GM21529 (cell line): ENCODE results near the gene FMO4.
"Not testable (repeated sequence)": the region's sequence is repeated elsewhere in the genome, so short reads cannot be mapped to it uniquely, and the experiment has no call there.

Source experiments
- ATAC-seq: cut with Tn5 transposase; IDR thresholded peaks from one replicate; pipeline ENCODE4 v1.9.1; 2021; ENCODE audit not compliant: unreplicated experiment

FMO4 gene, protein sequence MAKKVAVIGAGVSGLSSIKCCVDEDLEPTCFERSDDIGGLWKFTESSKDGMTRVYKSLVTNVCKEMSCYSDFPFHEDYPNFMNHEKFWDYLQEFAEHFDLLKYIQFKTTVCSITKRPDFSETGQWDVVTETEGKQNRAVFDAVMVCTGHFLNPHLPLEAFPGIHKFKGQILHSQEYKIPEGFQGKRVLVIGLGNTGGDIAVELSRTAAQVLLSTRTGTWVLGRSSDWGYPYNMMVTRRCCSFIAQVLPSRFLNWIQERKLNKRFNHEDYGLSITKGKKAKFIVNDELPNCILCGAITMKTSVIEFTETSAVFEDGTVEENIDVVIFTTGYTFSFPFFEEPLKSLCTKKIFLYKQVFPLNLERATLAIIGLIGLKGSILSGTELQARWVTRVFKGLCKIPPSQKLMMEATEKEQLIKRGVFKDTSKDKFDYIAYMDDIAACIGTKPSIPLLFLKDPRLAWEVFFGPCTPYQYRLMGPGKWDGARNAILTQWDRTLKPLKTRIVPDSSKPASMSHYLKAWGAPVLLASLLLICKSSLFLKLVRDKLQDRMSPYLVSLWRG

DNA sequence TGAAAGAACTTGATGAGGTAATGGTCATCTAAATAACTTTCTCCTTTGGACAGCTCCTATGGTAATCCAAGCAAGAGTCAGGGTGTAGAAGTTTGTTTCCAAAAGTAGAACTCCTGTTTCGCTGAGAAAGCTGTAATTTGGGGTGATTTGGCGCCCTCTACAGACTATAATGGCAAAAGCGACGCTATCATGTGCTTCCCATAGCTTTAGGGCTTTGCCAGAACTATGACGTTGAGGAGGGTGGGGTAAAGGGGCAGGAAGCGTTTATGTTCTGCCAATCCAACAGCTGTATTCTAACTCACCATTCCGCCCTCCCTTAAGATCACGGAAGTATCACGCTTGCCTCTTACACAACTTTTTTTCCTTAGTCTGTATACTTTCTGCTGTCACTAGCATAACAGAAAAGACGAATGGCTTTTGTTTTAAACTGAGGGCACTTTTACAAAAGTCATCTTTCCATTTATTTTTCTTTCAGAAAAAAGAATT is at the start of gene FMO4:
TSS of gene FMO4 (plus strand) at position 349 of the 486 bp plus-strand sequence. CDS start 5,643 bp downstream, outside the sequence.
- ATAC-seq = peak; percentile 100

DNA sequence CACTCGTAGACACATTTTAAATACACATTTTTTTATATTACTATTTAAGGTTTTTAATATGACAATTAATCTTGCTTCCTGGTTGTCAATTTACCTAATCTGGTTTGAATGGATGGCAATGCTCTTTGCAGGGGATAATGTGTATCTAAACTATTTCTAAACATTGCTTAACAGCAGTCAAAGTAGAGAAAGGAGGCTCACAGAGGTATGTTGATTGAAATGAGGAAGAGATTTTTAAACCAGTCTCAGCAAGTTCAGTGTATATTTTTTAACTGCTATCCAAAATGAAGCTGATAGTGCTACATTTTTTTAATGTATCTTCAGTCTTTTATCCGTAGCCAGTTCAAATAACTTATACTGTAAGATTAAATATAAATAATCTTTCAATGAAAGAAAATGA is 48.3 kb upstream of the FMO4 start:
- no peak for ATAC-seq

DNA sequence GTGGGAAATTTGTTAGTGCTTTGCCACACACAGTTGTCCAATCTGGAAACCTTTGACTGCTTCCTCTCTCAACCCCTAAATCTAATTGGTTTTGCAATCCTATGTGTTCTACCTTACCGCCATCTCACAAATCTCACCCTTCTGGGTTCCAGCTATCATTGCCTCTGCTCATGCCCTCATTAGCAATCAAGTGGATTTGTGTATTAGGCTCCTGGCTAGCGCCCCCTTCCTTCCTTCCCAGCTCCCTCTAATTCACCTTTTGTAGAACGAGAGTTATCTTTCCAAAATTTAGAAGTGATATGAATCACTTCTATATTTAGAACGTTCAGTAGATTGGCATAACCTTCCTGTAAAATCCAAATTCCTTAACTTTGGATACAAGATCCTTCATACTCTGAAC is 47.1 kb upstream of the FMO4 start:
- no peak for ATAC-seq

DNA sequence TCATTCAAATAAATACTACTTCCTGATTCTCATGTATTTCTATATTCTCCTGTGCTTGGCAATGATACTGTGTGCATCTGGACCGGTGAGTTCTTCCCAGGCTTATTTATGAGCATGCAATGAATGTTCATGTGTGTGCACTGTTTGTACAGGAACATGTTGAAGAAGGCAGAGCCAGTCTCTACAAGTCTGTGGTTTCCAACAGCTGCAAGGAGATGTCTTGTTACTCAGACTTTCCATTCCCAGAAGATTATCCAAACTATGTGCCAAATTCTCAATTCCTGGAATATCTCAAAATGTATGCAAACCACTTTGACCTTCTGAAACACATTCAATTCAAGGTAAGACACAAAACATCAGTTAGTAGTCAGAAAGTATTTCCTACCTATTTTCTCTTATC is 46.6 kb upstream of the FMO4 start:
- no peak for ATAC-seq

DNA sequence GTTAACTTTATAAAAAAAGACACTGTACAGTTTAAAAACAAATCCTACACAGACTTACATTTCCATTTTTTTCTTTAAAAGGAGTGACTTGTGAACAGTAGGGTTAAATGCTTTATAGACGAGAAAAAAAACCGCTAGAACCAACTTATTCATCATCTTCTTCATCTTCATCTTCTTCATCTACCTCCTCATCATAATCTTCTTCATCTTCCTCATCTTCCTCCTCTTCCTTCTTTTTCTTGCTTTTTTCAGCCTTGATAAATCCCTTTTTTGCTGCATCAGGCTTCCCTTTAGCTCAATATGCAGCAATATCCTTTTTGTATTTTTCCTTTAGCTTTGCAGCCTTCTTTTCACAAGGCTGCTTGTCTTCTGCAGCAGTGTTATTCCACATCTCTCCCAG is 43.2 kb upstream of the FMO4 start:
- no peak for ATAC-seq

DNA sequence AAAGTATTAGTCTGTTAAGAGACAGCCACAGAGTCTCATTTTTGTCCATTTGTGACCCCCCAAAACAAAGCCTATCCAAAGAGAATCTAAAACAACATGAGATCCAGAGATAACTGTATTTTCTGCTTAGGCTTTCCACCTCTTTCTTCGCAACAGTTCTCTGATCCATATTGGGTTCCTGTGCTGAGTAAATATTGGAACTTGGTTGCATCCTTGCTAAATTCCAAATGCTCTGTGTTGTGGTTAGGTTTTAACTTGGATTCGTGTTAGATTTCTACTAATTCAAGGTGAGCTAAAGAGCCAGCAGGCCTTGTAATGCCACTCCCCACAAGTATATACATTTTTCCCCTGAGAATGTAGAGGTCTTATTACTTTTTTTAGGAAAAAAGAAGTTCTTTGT is 36.4 kb upstream of the FMO4 start:
- ATAC-seq = no peak

DNA sequence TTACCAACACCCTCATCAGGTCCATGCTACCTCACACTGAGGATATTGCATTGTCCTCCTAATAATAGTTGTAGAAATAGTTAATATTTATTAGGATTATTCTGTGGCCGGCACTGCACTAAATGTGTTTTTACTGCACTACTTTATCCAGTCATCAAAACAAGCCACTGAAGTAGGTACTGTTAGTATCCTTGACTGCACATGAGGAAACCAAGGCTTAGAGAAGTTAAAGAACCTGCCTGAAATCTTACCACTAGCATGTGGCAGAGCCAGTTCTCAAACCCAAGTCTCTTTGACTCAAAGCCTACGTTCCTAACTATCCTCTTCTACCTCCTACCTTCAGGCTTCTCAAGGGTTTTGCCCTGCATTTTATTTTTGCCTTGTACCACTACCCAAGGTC is 34.7 kb upstream of the FMO4 start:
- no peak for ATAC-seq

DNA sequence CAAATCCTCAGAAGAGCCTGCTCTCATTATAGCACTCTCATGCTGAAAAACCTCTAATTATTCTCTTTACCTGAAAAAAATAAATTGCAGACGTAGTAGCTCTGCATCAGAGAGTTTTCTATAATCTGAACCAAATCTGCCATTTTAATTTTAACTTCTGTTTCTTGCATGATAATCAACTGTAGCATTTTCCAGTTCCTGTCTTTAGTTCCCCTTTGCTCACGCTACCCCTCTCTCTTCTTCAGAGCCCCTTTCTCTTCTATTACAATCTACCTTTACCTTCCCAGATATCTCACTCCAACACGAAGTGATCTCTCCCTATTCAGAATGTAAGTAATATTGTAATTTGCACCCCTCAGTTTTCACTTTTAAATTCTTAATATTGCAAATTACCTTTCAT is 34.3 kb upstream of the FMO4 start:
- no peak for ATAC-seq

DNA sequence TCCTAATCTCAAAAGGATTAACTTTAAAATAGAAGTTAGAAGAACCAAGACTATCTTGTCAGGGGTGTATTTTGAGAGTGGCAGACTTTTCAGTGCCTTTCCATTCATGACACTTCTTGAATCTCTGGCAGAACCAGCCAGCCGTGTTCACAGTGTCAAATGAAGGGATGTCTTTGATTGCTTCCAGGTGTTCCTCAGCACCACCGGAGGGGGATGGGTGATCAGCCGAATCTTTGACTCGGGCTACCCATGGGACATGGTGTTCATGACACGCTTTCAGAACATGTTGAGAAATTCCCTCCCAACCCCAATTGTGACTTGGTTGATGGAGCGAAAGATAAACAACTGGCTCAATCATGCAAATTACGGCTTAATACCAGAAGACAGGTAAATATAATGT is 33.4 kb upstream of the FMO4 start:
- no peak for ATAC-seq

DNA sequence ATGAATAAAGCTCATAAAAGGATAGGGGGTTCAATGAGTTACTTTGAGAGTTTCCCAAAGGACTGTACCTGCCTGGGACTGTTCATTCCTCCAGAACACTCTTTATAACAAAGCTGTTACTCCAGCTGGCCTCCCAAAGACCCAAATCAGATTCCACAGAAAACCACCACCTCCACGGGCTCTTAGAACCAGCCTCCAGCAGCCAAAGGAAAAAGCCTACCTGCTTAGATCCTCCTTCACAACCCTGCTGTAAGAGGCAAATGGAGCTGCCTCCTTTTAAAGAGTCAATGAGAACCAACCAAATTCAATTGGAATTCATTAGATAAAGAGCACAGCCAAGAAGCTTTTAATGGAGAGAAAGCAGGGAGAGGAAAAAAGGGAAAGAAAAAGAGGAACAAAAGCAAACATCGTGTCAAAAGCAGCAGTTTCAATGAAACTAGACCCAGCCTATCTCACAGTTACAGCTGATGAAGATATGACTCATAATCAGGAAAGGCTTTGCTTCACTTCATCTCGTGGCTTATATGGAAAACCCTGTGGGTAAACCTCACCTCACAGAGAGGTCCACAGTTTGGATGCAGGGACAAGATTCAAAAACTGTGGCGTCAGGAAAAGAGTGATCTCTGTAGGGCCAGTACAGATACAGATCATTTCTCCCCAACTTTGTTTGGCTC is 27.8 kb upstream of the FMO4 start:
- peak; percentile 81 for ATAC-seq

DNA sequence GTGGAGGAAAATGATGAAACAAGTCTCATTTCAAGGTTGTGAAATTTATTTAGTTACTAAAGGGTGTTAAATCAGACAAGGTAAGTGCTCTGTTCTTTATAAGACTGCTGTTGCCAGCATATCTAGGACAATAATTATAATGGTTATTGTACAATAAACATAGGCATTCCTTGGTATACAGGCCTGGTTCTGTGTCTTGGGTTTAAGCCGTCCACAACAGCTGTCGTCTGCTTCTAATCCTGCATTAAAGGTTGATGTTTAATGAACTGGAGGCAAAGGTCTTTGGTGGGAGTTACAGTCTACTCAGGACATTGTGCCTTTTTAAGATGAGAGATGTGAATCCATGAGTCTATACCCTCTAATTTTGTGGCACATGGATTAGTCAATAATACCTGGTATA is 23.4 kb upstream of the FMO4 start:
- ATAC-seq = no peak

DNA sequence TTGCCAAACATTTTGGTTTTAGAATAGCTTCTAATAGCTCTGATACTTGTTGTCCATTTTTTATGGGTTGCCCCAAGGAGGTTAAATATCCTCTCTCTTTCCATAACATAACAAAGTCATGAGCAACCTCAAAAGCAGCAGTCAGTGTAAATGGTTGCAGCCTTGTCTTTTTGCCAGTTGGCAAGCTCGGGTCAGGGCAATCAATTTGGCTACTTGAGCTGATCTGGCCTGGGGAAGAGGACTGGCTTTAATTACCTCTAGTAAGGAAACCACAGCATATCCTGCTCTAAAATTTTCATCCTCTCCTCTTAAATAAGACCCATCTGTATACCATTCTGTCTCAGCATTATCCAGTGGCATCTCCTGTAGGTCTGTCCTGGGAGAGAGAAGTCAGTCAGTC is 21.2 kb upstream of the FMO4 start:
- no peak for ATAC-seq

DNA sequence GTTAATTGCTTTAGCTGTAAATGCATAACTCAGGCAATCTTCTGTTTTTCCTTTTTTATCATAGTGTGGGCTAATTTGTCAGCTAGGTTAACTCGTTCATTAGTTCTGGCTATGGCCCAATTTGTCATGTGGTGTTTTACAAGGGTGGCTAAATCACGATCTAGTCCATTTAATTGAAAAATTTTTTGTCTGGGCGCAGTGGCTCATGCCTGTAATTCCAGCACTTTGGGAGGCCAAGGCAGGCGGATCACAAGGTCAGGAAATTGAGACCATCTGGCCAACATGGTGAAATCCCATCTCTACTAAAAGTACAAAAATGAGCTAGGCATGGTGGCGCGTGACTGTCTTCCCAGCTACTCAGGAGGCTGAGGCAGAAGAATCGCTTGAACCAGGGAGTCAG is 18.6 kb upstream of the FMO4 start:
- not testable (repeated sequence) for ATAC-seq

DNA sequence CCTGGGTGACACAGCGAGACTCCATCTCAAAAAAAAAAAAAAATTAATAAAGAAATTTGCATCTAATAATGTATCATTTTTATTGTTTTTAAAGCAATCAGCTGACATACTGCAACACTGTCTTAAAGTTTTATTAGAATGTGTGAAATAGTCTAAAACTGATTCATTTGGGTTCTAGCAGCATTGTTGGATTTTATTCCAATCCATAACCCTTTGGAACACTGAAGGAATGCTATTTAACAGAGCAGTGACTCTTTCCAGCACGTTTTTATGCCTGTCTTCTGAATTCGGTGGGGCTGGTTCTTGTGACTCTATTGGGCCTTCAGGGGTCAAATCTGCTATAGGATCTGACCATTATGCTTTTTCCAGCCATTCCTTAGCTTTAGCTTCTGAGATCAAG is 18.2 kb upstream of the FMO4 start:
- no peak for ATAC-seq

DNA sequence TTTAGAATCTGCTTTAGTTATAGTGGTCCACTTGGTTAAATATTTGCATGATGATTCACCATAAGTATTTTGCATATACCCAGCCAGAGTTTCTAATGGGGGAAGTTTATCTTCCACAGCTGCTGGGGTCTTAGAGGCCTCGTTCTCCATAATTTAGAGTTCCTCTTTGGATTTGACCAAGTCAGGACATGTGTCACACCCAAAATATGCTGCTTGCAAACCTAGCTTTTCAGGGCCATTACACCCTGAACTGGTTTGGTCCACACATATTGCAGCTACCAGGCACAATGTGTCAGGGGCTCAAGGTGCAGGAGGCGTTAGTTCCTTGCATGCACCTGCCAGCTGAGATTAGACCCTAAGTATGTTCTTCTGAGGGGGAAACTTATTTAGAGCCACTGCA is 17.1 kb upstream of the FMO4 start:
- no peak for ATAC-seq

DNA sequence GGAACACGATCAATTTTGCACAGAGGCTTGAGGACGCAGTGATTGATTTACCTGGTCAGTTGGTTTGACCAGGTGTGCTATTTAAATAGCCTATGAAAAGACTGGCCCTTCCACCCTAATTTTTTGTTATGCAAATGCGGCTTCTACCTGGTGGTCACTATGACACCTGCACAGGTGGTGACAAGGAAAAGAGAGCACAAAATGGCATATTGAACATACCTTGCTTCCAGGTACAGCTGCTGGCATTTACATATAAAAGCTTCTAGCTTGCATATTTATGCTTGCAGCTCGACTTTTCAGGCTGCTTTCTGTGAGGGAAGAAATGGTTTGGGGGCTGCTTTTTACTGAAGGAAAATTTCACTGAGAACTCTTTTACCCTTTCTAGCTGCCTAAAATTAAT is 15.3 kb upstream of the FMO4 start:
- no peak for ATAC-seq

DNA sequence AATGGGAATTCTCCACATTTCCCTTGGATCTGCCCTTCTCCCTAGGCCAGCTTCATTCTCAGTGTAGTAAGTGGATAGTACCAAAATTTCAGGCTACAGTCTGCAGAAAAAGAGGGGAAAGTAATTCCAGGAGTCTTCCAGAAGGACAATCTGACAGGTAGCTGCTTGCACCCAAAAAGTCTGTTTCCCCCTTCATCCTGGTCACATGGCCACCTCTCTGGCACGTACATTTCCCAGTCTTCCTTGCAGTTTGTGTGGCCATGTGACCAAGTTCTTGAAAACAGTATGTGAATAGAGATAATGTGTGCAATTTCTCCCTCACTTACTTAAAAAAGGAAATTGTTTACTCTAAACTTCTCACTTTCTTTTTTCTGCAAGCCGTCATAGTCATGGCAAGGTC is 14.6 kb upstream of the FMO4 start:
- ATAC-seq = no peak

DNA sequence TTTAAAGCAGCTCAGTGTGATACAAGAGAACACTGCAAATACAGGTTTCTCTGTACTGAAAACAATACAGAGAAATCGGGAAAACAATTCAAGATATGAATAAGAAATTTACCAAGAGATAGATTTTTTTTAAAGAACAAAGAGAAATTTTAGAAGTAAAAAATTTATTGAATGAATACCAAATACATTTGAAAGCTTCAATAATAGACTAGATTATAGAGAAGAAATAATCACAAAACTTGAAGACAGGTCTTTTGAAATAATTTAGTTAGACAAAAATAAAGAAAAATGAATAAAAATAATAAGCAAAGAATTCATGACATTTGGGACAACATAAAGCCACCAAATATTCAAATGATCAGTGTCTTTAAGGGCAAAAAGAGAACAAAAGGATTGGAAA is 13.6 kb upstream of the FMO4 start:
- ATAC-seq = no peak

DNA sequence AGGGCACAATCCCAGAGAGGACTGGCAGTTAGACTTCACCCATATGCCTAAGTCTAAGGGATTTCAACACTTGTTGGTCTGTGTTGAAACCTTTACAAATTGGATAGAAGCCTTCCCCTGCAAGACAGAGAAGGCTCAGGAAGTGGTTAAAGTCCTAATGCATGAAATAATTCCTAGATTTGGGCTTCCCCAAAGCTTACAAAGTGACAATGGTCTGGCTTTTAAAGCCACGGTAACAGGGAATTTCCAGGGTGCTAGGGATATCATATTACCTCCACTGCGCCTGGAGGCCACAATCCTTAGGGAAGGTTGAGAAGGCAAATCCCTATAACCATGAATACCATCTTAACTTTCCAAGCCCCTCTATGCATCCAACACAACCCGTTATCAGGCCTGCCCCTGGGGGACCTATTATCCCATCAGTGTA is 3.3 kb upstream of the FMO4 start:
- ATAC-seq = no peak

DNA sequence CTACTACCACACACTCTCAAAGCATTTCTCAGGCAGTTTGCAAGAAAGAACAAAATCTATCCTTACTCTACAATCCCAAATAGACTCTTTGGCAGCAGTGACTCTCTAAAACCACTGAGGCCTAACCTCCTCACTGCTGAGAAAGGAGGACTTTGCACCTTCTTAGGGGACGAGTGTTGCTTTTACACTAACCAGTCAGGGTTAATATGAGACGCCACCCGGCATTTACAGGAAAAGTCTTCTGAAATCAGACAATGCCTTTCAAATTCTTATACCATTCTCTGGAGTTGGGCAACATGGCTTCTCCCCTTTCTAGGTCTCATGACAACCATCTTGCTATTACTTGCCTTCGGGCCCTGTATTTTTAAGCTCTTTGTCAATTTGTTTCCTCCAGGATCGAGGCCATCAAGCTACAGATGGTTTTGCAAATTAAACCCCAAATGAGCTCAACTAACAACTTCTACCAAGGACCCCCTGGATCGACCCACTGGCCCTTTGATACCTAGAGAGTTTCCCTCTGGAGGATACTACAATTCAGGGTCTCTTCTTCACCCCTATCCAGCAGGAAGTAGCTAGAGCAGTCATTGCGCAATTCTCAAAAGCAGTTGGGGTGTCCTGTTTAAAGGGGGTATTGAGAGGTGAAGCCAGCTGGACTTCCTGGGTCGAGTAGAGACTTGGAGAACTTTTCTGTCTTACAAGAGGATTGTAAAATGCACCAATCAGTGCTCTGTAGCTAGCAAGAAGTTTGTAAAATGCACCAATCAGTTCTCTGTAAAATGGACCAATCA is 2.0 kb upstream of the FMO4 start:
- ATAC-seq = no peak

DNA sequence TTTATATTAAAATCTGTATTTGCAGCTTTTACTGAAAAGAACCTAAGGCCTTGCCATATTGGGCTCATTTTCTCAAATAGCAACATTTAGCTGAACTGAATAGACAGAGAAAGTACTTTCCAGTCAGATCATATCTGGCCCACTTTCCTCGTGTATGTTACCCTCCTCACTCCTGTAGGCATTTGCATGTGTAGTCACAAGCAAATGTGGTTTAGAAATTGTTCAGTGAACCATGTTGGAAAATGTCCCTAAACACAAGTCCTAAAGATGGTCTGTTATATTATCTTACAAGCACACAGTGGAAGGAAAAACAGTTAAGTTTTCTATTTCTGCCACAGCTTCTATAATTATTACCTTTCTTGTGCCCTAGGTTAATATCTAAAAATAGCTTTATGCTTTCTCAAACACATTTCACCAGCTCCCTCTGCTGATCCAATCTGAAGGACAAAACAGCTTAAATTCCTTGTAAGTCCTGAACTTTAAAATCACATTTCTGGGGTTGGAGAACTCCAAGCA is 606 bp upstream of the FMO4 start:
- peak; percentile 49 for ATAC-seq
